Vagina (tissue), 2 donors: ENCODE data around the gene PREPL.

Source experiments
- CTCF ChIP-seq, 3 experiments: fragments of 450-650 bp in 2 of 3; fragments of 200-600 bp in 1 of 3; sonication (generic) in 1 of 3; IDR thresholded peaks; one replicate each; pipeline ENCODE4 v1.5.1; 2017 to 2019; ENCODE audit warnings: antibody characterized with exemption in 3 of 3, mild to moderate bottlenecking in 2 of 3, moderate library complexity in 2 of 3
- POLR2A ChIP-seq, 2 donors: fragments of 450-650 bp; IDR thresholded peaks; one replicate each; pipeline ENCODE4 v1.6.1; 2017; ENCODE audit warnings: antibody characterized with exemption in 2 of 2, mild to moderate bottlenecking in 2 of 2, moderate library complexity in 2 of 2
- POLR2AphosphoS5 ChIP-seq, 2 donors: sonication (generic); formaldehyde crosslinking; IDR thresholded peaks; one replicate each; pipeline ENCODE4 v1.9.0; 2017; ENCODE audit warnings: antibody characterized with exemption in 2 of 2, mild to moderate bottlenecking in 2 of 2, low read depth in 1 of 2; ENCODE audit not compliant: insufficient read depth in 1 of 2

GRCh38 chr2:44358503-44358902 is 2.8 kb downstream of the PREPL start:
- no peak for TF ChIP-seq CTCF (IDR thresholded peaks at IDR 0.05)
- no peak for TF ChIP-seq POLR2A (IDR thresholded peaks at IDR 0.05)
- no peak for TF ChIP-seq POLR2AphosphoS5 (IDR thresholded peaks at IDR 0.05; ENCODE audit: insufficient read depth in 1 of 2, low read depth in 1 of 2)
